K562 (cell line): ENCODE measurements around the gene PRPSAP1. TPM values are rescaled to one million over a fixed set of nuclear protein-coding genes. Genes with fewer than 3 reads are reported as not detected.

Experiments used
- CBX1 ChIP-seq: sonication (generic); IDR thresholded peaks from 2 replicates; pipeline ENCODE4 v1.6.1; 2016; ENCODE audit warnings: antibody characterized with exemption, low read depth, mild to moderate bottlenecking
- ETV6 ChIP-seq, 3 experiments: fragments of 150-350 bp in 1 of 3; sonication (generic) in 1 of 3; formaldehyde crosslinking in 1 of 3; IDR thresholded peaks; 2 replicates each; pipeline versions ENCODE4 v1.6.1 to v1.8.0; 2014 to 2022; ENCODE audit warnings: borderline replicate concordance in 2 of 3, low read depth in 2 of 3, antibody characterized with exemption in 1 of 3, low read length in 1 of 3, mild to moderate bottlenecking in 1 of 3, missing genetic modification reagents in 1 of 3
- GATAD2A ChIP-seq: fragments of 450-650 bp; IDR thresholded peaks from 2 replicates; pipeline ENCODE4 v1.6.1; 2017
- GTF2E2 ChIP-seq: fragments of 200-800 bp; sonication (Bioruptor generic); IDR thresholded peaks from 2 replicates; pipeline ENCODE4 v1.6.1; 2016; ENCODE audit warnings: missing genetic modification characterization, missing compliant biosample characterization
- NFXL1 ChIP-seq: fragments of 450-650 bp; formaldehyde crosslinking; IDR thresholded peaks from 2 replicates; pipeline ENCODE4 v1.4.0; 2021; ENCODE audit warnings: mild to moderate bottlenecking
- RNF2 ChIP-seq: sonication (generic); IDR thresholded peaks from 2 replicates; pipeline ENCODE4 v1.6.1; 2016
- SRSF1 ChIP-seq: fragments of 200-400 bp; formaldehyde crosslinking; IDR thresholded peaks from 2 replicates; pipeline ENCODE4 v1.6.1; 2017; ENCODE audit warnings: mild to moderate bottlenecking, low read depth, low read length, moderate library complexity
- ZBTB17 ChIP-seq: fragments of 450-650 bp; formaldehyde crosslinking; IDR thresholded peaks from 2 replicates; pipeline ENCODE4 v1.4.0; 2020; ENCODE audit warnings: mild to moderate bottlenecking
- ZC3H11A ChIP-seq: IDR thresholded peaks from 2 replicates; pipeline ENCODE4 v1.6.1; 2012; ENCODE audit warnings: low read depth, low read length, improper control_type of control experiment
- polyA plus RNA-seq, 8 experiments: library from polyadenylated mRNA; depleted of rRNA in 4 of 8; stranded (reverse) in 5 of 8; unstranded in 3 of 8; fragments of >200 nt; fragmentation: Nextera tagmentation in 2 of 8; fragmentation: Illumina TruSeq in 1 of 8; extraction: Ambion mirVana in 2 of 8; extraction: Trizol in 1 of 8; gene quantifications; 2 replicates each; pipeline versions ENCODE4 v1.2.1 to v1.2.3, GENCODE V29; 2011 to 2014; ENCODE audit warnings: inconsistent platforms in 1 of 8, missing spikeins in 1 of 8
- total RNA-seq, 7 experiments: library from RNA; depleted of rRNA in 6 of 7; stranded (reverse); fragments of >200 nt in 6 of 7; fragmentation: Illumina TruSeq in 2 of 7; extraction: Trizol in 2 of 7; gene quantifications; 2 replicates each; pipeline versions ENCODE4 v1.2.1 to v1.2.3, GENCODE V29; 2011 to 2021; ENCODE audit warnings: low replicate concordance in 1 of 7
- TF ChIP-seq, protein P1 (sequence below), 2 experiments: fragments of 450-650 bp; IDR thresholded peaks; 2 replicates each; pipeline ENCODE4 v1.6.1; 2018; ENCODE audit warnings: mild to moderate bottlenecking in 2 of 2, low read depth in 1 of 2; ENCODE audit not compliant: partially characterized antibody in 2 of 2
- TF ChIP-seq, protein P2 (sequence below): sonication (generic); formaldehyde crosslinking; IDR thresholded peaks from 2 replicates; pipeline ENCODE4 v1.8.0; 2022; ENCODE audit warnings: mild to moderate bottlenecking, missing genetic modification reagents
- TF ChIP-seq, protein P3 (sequence below): fragments of 450-650 bp; conservative IDR thresholded peaks from 2 replicates; pipeline ENCODE4 v1.6.1; 2016; ENCODE audit warnings: missing genetic modification characterization, low read depth, mild to moderate bottlenecking, control low read depth, missing compliant biosample characterization
- TF ChIP-seq, protein P4 (sequence below): fragments of 250-450 bp; sonication (Bioruptor Pico); IDR thresholded peaks from 2 replicates; pipeline ENCODE4 v1.4.0; 2020; ENCODE audit warnings: mild to moderate bottlenecking, moderate library complexity

The PRPSAP1 gene
- total and polyA plus RNA-seq, 9 of the 15 experiments (the other 6 are each of a cell fraction or from before 2014, with no cell fraction given), result 21.9 to 77.1 (median 40.8) TPM

DNA sequence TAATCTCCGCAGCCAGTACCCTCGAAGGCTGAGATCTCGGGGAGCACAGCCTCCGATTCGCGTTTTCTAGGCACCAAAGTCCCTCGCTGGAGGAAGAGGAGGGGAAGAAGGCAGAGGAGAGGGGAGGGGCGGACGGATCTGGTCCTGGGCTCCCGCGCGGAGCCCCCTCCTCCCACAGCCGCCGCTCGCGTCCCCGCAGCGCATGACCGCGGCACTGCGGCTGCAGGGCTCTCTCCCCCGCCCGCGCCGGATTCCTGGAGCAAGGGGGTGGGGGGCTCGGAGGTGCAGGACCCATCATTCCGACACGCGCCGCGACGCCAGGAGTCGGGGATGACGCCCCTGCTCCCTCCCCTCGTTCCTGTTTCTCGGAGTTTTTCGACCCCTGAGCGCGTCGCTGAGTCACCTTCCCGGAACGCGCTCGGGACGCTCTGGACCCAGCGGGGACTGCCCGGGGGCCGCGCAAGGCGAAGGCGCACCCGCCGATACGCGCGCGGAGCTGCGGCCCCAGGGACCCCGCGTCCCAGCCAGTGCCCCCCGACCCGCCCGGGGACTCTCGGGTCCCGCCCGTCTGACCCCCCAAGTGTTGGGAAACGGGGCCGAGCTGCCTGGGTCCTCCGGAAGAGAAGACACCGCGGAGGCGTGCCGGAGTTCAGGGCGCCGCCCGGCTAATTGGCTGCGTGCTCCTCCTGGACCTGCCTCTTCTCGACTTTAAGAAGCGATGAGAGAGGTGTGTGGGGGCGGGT is 29.3 kb upstream of the PRPSAP1 start (continued):
- TF ChIP-seq, protein P1, sequence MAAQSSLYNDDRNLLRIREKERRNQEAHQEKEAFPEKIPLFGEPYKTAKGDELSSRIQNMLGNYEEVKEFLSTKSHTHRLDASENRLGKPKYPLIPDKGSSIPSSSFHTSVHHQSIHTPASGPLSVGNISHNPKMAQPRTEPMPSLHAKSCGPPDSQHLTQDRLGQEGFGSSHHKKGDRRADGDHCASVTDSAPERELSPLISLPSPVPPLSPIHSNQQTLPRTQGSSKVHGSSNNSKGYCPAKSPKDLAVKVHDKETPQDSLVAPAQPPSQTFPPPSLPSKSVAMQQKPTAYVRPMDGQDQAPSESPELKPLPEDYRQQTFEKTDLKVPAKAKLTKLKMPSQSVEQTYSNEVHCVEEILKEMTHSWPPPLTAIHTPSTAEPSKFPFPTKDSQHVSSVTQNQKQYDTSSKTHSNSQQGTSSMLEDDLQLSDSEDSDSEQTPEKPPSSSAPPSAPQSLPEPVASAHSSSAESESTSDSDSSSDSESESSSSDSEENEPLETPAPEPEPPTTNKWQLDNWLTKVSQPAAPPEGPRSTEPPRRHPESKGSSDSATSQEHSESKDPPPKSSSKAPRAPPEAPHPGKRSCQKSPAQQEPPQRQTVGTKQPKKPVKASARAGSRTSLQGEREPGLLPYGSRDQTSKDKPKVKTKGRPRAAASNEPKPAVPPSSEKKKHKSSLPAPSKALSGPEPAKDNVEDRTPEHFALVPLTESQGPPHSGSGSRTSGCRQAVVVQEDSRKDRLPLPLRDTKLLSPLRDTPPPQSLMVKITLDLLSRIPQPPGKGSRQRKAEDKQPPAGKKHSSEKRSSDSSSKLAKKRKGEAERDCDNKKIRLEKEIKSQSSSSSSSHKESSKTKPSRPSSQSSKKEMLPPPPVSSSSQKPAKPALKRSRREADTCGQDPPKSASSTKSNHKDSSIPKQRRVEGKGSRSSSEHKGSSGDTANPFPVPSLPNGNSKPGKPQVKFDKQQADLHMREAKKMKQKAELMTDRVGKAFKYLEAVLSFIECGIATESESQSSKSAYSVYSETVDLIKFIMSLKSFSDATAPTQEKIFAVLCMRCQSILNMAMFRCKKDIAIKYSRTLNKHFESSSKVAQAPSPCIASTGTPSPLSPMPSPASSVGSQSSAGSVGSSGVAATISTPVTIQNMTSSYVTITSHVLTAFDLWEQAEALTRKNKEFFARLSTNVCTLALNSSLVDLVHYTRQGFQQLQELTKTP (IDR thresholded peaks at IDR 0.05; ENCODE audit: low read depth in 1 of 2, partially characterized antibody in 2 of 2), result no peak
- TF ChIP-seq GATAD2A (peak; percentile 45; the same call in 1 of the 2 replicates), ZC3H11A (no peak), ZBTB17 (CRISPR knock-in tag) (no peak), RNF2 (no peak), SRSF1 (no peak), GTF2E2 (tag) (no peak), NFXL1 (CRISPR knock-in tag) (no peak), ETV6 (IDR thresholded peaks at IDR 0.05; ENCODE audit: borderline replicate concordance in 1 of 2, low read depth in 2 of 2, low read length in 1 of 2) (no peak), ETV6 (CRISPR knock-in tag; IDR thresholded peaks at IDR 0.05; ENCODE audit: borderline replicate concordance) (no peak), CBX1 (0 out of 2 replicates have a peak, but pooled peaks have one; percentile 48)
- TF ChIP-seq, protein P2, sequence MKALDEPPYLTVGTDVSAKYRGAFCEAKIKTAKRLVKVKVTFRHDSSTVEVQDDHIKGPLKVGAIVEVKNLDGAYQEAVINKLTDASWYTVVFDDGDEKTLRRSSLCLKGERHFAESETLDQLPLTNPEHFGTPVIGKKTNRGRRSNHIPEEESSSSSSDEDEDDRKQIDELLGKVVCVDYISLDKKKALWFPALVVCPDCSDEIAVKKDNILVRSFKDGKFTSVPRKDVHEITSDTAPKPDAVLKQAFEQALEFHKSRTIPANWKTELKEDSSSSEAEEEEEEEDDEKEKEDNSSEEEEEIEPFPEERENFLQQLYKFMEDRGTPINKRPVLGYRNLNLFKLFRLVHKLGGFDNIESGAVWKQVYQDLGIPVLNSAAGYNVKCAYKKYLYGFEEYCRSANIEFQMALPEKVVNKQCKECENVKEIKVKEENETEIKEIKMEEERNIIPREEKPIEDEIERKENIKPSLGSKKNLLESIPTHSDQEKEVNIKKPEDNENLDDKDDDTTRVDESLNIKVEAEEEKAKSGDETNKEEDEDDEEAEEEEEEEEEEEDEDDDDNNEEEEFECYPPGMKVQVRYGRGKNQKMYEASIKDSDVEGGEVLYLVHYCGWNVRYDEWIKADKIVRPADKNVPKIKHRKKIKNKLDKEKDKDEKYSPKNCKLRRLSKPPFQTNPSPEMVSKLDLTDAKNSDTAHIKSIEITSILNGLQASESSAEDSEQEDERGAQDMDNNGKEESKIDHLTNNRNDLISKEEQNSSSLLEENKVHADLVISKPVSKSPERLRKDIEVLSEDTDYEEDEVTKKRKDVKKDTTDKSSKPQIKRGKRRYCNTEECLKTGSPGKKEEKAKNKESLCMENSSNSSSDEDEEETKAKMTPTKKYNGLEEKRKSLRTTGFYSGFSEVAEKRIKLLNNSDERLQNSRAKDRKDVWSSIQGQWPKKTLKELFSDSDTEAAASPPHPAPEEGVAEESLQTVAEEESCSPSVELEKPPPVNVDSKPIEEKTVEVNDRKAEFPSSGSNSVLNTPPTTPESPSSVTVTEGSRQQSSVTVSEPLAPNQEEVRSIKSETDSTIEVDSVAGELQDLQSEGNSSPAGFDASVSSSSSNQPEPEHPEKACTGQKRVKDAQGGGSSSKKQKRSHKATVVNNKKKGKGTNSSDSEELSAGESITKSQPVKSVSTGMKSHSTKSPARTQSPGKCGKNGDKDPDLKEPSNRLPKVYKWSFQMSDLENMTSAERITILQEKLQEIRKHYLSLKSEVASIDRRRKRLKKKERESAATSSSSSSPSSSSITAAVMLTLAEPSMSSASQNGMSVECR, result 0 out of 2 replicates have a peak, but pooled peaks have one; percentile 32
- TF ChIP-seq, protein P3, sequence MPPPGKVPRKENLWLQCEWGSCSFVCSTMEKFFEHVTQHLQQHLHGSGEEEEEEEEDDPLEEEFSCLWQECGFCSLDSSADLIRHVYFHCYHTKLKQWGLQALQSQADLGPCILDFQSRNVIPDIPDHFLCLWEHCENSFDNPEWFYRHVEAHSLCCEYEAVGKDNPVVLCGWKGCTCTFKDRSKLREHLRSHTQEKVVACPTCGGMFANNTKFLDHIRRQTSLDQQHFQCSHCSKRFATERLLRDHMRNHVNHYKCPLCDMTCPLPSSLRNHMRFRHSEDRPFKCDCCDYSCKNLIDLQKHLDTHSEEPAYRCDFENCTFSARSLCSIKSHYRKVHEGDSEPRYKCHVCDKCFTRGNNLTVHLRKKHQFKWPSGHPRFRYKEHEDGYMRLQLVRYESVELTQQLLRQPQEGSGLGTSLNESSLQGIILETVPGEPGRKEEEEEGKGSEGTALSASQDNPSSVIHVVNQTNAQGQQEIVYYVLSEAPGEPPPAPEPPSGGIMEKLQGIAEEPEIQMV, result no peak
- TF ChIP-seq, protein P4, sequence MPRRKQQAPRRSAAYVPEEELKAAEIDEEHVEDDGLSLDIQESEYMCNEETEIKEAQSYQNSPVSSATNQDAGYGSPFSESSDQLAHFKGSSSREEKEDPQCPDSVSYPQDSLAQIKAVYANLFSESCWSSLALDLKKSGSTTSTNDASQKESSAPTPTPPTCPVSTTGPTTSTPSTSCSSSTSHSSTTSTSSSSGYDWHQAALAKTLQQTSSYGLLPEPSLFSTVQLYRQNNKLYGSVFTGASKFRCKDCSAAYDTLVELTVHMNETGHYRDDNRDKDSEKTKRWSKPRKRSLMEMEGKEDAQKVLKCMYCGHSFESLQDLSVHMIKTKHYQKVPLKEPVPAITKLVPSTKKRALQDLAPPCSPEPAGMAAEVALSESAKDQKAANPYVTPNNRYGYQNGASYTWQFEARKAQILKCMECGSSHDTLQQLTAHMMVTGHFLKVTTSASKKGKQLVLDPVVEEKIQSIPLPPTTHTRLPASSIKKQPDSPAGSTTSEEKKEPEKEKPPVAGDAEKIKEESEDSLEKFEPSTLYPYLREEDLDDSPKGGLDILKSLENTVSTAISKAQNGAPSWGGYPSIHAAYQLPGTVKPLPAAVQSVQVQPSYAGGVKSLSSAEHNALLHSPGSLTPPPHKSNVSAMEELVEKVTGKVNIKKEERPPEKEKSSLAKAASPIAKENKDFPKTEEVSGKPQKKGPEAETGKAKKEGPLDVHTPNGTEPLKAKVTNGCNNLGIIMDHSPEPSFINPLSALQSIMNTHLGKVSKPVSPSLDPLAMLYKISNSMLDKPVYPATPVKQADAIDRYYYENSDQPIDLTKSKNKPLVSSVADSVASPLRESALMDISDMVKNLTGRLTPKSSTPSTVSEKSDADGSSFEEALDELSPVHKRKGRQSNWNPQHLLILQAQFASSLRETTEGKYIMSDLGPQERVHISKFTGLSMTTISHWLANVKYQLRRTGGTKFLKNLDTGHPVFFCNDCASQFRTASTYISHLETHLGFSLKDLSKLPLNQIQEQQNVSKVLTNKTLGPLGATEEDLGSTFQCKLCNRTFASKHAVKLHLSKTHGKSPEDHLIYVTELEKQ, result no peak
